GM21528 (cell line): ENCODE results near the gene ANOS1.

Experiments
- ATAC-seq: cut with Tn5 transposase; IDR thresholded peaks from one replicate; pipeline ENCODE4 v1.9.1; 2021; ENCODE audit warnings: mild to moderate bottlenecking, moderate library complexity; ENCODE audit not compliant: unreplicated experiment, low FRiP score

Gene ANOS1

DNA sequence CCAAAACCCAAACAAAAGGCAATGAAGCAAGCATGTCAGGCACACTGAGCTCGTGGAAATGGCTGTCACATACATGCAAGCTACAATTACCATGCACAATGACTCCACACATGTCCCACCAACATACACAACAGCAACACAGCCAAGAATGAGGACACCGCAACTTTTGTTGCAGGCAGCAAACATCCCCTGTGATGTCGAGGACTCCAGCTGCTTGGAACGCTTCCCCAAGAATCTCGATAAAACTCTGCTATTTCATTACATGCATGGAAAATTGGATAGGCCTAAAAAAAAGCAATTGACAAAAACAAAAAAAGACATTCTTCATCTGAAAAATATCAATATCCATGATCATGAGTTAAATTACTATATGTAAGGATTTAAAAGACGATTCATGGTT, 11.8 kb downstream of the ANOS1 start:
- ATAC-seq, result no peak

- no peak for ATAC-seq
Observed at GRCh38 chrX:8717354-8717753, 14.6 kb downstream of the ANOS1 start.

GRCh38 chrX:8714164-8714563, 17.8 kb downstream of the ANOS1 start:
- no peak for ATAC-seq

DNA sequence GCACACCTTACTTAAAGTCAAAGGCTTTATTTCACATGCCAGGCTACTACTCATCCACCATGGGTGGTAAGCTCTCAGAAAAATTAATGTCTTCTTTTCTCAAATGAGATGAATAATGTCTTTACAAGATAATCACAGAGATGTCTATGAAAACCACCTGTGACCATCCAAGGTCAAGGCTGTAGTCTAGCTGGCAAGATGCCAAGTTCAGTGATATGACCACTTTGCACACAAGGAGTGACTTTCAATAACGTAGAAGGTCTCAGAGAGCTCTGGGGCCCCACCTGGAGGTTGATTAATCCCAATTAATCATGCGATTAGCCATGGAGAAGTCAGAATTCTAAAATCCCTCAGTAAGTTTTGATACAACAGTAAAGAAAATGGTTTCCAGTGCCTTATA, 20.5 kb downstream of the ANOS1 start:
- no peak for ATAC-seq

GRCh38 chrX:8704184-8704583, 27.8 kb downstream of the ANOS1 start:
- ATAC-seq, result no peak

GRCh38 chrX:8692871-8693270, 39.1 kb downstream of the ANOS1 start:
- no peak for ATAC-seq

DNA sequence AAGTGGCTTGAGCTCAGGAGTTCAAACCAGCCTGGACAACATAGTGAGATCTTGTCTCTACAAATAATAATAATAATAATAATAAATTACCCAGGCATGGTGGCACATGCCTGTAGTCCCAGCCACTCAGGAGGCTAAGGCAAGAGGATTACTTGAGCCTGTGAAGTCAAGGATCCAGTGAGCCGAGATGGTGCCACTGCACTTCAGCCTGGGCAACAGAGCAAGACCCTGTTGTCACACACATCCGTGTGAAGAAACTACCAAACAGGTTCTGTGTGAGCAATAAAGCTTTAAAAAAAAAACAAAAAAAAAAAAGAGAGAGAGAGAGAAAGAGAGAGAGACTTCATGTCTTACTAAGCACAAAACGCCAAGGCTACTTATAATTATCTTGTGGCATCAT, 42.5 kb downstream of the ANOS1 start:
- ATAC-seq, result no peak

DNA sequence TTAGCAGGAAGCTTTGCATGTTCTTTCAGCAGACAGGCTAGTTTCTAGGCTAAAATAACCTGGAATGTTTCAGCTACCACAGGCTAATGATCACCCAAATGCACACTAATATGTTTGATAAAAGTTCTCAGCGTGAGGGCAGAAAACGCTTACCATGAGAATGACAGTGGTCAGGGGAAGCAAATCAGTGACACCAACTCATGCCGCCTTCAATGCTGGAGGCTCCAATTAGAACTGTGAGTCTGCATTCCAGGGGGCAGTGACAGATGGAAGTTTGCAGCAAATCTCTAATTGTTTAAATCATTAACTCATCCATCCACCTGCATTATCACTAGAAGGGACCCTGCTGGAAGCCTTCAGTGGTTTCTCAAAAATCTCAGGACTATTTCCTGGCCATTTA, 43.2 kb downstream of the ANOS1 start:
- no peak for ATAC-seq

DNA sequence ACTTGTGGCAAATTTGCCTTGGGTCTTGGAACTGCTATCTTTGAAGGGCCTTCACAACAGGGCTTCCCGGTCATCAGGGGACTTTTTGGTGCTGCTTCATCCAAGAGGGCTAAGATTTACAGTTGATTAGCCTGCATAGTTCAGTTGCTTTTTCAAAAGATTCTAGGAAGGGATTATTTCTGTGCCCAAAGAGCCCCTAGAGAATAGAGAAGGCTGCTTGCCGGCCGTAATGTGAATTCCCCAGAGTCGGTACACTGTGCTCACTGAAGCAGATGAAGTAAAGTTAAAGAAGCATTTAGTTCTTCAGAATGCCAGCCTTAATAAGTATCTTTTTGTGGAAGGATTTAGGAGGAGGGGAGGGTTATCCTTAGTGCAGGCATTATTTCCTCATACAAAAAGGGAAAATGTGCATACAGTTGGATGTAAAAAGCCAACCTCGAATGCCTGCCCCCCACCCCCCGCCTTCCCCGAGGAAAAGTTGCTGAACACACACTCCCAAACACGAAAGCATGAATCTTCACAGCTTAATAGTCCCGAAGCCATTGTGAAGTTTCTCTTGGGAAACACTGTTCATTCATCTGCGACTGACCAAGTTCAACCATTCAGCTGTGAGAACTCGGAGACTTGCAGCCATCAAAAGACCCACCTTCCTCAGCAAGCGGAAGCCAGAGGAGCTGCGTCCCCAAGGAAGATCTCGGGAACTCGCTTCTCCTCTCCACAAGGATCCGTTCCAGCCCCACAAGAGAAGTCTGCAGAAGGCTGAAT, 47.6 kb downstream of the ANOS1 start:
- ATAC-seq, result no peak

DNA sequence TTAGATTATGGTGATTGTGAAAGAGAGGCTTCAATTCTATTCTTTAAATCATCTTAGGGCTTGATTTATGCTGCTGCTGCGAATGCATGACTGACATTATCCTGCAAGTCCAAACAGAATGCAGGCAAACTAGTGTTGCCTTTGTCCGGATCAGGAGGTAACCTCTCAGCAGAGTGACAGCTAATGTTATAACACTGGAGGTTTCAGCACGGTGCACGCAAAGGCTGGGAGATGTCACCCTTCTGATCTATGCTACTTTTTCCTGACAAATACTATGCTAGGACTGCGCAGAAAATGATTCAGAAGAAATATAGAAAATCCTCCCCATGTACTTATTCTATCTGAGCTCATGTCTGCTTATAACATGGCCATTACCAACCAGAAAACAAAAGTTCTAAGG, 48.2 kb downstream of the ANOS1 start:
- no peak for ATAC-seq

DNA sequence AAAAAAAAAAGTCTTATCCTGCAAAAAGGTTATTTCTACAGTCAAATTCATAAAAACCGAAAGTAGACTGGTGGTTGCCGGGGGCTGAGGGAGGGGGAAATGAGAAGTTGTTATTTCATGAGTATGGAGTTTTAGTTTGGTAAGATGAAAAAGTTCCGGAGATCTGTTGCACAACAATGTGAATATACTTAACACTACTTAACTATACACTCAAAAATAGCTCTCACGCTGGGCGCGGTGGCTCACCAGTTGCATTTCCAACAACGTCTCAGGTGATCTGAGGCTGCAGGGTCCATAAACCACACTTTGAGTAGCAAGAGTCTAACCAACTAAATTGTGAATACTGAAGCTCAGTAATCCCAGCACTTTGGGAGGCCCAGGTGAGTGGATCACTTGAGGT, 52.4 kb downstream of the ANOS1 start:
- no peak for ATAC-seq

DNA sequence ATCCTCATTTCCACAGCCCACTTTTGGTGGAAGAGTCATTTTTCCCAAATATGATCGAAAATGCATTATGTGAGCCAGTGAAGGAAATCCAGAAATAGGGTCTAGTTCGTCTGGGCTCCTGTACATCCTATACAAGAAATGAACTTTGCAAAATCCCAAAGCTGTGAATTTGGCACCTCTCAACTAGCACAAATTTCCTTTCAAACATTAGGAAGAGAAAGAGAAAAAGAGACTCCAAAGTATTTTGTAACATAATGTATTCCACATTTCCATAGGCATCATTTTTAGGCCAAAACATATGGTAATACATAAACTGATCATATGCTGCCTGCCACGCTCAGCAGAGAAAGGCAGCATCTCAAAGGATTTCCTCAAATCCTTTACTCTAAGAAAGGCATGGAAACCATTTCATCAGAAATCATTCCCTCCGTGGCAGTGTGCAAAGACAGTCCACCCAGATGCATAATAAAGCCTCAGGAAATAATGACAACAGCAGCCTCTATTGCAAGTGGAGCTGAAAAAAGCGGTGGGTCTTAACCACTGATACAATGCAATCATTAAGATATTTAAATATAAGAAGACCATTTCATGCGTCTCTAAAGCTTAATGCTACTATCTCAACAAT, 56.8 kb downstream of the ANOS1 start:
- ATAC-seq, result no peak

GRCh38 chrX:8673201-8673600, 58.7 kb downstream of the ANOS1 start:
- ATAC-seq, result no peak

DNA sequence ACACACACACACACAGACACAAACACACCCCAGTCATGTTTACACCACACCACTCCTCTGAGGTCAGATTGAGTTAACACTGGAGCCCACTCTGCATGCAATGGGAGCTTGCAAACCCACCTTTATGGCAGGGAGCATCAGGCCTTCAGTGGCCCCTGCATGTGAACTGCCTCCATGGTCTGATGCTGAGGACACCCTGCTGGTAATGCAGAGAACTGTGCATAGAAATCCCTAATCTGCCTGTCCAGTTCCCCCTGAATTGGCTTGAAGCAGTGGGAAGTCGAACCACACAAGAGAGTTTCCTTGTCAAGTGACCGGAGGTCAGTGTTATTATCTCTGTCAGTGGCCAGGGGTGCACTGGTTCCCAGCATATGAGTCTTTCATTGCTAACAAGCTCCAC, 59.8 kb downstream of the ANOS1 start:
- no peak for ATAC-seq

- ATAC-seq, result no peak
Observed at GRCh38 chrX:8668813-8669212, 63.1 kb downstream of the ANOS1 start.

DNA sequence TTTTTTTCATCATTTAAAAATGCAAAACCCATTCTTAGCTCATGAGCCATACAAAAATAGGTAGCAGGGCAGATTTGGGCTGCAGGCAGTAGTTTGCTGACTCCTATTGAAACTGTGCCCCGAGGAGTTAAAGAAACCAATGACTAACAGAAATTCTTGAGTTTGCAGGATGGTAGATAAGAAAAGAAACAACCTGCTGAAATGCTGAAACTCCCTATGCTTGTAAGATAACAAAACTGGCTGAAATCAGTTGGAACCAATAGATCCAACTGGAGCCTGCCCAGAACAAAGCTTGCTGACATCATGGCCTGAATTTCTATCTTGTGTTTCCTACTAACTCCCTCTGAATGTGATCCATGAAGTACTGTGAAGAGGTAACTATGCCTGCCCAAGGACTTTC, 68.6 kb downstream of the ANOS1 start:
- ATAC-seq, result no peak

DNA sequence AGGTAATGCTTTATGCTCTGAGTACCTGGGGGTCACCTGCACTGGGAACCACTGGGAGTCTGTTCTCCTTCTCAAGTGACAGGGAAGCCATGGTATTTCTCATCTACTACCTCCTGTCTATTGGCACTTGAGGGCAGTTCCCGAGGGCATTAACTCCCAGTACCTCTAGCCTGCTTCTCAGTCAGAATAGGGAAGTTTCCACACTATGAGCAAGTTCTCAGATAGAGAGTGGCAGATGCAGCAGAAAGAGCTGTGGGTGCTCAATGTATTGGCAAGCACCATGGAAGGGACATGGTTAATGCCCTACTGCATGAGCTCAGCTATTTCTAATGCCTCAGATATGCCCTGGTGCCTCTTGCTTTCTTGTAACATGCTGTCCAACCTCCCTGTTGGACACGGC, 74.1 kb downstream of the ANOS1 start:
- ATAC-seq, result no peak

GRCh38 chrX:8653956-8654355, 78.0 kb downstream of the ANOS1 start:
- ATAC-seq, result no peak

DNA sequence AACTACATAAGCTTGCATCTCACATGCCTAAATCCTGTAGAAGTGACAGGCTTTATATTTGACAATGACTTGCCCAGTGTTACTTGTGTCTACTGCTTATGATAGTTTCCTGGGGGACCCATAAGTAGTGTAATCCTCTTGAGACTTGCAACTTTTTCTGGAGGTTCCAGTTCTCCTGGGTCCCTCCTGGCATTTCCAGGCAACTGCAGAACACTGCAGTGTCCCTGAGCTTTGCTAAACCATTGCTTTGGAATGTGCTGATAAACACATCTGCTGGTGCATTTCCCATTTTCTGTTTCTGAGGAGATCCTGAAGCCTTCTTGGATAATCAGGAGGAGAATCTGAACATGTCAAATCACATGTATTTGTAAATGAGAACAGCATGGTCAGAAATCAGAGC, 82.0 kb downstream of the ANOS1 start:
- no peak for ATAC-seq

DNA sequence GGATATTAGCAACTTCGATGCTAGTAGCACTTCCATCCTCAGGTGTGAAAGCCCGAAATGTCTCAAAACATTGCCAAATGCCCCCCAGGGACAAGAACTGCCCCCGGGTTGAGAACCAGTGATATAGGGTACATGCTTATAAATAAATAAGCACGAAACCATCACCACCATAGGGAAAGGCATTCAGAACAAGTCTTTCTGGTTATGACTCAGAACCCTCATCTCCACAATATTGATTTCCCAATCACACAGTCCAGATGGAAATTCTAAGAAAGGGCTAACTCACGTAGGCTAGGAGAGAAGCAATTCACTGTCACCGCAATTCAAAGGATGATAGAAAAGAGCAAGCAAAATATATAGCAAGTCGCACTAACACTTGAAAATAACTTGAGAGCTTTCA, 84.8 kb downstream of the ANOS1 start:
- ATAC-seq, result no peak

DNA sequence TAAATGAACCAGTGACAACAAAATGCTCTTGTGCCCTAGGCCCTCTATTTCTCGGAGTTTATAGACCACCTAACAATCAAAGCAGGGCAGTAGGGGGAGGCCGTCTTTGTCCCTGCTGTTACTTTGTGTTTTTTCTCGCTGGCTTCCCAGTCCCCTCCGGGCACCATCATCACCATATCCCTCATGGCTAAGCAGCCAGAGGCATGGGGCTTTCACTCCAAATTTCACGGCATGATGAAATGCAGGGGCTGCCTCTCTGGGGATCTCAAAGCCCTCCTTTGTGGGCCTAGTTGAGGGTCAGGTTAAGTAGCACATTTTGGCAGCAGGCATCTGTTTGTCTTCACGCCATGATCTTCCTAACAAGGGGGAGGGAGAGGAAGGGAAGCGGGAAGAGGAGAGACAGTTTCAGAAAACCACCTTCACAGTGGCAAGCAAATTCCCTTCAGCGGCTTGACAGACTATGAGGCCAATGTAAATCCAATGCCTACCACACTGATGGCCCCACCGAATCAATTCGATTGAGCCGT, 91.9 kb downstream of the ANOS1 start:
- ATAC-seq, result no peak

- no peak for ATAC-seq
Observed at GRCh38 chrX:8636497-8636896, 95.4 kb downstream of the ANOS1 start.
